ENCODE data around the gene SYT17.

SYT17 gene

GRCh38 chr16:19269098-19269497, 101.1 kb downstream of the SYT17 start:
- DNase-seq: no peak

- DNase-seq: no peak
Observed at GRCh38 chr16:19274165-19274797, 106.2 kb downstream of the SYT17 start.

DNA sequence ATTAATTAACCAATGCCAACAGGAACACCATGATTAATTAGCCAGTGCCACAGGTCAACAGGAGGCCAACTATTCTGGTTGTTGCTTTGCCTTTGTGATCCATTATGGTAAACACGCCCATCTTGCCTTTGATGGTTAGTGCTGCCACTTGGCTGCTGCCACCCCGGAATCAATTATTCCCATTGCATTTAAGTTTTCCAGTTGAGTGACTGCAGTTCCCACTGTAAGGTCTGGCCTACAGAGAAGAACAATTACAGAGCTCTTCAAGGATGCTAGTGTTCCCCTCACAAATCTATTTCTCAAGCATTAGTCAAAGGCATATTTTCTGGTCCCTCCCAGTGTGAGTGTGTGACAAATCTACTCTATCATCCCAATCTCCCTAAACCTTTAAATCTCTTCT, 110.4 kb downstream of the SYT17 start:
- no peak for DNase-seq

DNA sequence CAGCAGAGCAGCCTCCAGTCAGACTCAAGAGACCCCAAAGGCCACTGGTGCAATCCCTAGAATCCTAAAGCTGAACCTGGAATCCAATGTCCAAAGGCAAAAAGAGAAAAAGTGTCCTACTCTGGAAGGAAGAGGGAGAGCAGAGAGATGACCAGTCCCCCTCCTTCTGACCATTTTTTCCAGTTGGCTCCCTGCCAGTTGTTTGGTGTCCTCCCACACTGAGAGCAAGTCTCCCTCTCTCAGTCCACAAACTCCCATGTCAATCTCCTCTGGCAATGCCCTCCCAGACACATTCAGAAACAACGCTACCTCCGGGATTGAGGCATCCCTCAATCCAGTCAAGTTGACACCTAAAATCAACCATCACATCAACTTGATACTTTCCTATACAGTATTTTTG, 113.2 kb downstream of the SYT17 start:
- no peak for DNase-seq

- no peak for DNase-seq
Observed at GRCh38 chr16:19282101-19282500, 114.1 kb downstream of the SYT17 start.

DNA sequence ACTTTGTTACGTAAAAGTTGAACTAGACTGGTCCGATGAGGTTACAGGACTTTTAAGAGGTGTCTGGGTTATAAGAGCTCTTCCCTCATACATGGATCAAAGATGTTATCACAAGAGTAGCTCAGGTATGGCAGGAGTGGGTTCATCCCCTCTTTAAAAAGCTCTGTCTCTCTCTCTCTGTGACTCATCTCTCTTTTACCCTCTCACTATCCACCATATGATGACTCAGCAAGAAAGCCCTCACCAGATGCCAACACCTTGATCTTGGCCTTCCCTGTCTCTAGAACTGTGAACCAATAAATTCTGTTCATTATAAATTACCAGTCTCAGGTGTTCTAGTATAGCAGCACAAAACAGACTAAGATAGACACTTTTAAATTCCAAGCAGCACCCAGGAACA, 115.6 kb downstream of the SYT17 start:
- no peak for DNase-seq

DNA sequence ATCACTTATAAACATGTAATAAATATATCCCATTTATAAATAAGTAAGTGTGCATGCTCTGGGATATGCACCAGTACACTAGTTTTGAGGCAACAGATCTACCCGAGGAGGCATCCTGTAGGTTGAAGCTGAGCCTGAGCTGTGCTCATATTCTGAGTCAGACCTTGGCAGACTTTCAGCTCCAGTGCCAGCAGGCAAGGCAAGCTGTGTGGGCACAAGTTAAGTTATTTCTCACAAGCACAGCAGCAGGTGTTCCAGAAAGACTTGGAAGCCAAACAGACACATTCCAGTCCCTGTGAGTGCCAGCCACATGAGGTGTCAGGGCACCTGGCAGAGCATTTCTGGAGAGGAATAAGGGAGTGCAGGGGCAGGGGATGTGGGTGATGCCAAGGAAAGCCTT, 116.2 kb downstream of the SYT17 start:
- DNase-seq: peak; percentile 11

DNA sequence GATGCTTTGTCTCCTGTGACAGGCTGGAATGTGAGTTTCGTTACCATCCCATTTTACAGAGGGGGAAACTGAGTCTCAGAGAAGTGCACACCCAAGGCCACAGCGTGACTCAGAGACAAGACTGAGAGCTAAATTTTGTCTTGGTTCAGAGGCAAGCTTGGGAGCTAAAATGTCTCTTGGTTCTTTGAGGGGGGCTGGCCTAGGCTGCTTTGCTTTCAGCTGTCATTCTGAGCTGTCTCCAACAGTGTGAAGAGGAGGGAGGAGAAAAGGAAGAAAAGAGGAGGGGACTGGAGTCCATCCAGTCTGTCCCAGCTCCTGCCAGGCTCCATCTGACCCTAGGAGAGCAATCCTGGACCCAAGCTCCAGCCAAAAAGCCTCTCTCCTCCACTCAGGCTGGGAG, 117.4 kb downstream of the SYT17 start, which contains the start of gene CLEC19A:
CLEC19A (plus strand) TSS at position 301 of the 400 bp plus-strand sequence. CDS start 121 bp downstream, outside the sequence.
- no peak for DNase-seq

DNA sequence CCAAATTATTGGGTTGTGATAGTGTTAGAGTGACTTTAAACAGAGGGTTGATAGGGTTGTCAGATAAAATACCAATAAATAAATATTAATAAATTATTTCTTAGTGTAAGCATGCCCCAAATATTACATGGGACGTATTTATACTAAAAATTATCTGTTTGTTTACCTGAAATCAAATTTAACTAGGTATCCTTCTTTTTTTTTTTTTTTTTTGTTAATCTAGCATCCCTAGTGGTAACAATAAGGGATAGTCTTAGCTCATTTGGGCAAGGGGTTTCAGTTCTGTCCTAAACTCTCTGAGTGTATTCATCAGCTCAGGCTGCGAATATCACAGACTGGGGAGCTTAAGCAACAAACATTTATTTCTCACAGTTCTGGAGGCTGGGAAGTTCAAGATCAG, 118.8 kb downstream of the SYT17 start:
- no peak for DNase-seq

- no peak for DNase-seq
Observed at GRCh38 chr16:19287241-19287640, 119.2 kb downstream of the SYT17 start.

DNA sequence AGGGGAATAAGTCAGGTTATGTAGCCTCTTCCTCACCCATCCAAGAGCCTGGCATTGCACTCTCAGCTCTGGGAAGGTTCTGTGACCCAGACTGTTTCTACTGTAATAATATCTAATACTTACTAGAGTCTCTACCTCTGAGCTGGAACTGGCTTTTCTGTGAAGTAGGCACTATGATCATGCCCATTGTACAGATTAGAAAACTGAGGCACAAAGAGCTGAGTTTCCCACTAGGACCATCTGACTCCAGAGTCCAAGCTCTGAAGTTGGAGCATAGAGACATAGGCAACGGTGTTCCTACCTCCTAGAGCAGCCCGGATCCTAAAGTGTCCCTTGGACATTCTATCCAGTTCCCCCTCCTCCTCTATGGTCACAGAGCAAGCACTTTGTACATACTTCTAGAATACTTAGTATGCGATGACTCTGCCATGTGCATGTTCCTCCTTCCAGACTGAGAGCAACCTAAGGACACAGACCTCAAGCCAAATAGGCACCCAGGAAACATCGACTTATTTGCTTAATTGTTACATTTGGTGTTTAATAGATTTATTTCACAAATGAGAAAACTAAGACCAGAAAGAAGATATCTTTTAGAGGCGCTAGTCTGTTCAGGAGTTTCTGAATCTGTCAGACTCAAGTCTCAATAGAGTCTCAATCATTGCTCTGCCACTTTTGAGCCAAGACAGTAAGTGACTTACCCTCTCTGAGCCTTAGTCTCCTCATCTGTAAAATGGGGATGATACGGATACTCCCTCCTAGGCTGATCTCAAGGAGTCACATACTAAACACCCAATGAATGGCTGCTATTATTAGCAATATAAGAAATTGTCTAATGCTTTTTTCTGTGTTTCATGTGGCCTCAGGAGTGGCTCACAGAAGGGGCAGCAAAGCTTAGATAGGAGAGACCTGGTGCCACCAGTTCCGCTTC, 121.1 kb downstream of the SYT17 start:
- no peak for DNase-seq

DNA sequence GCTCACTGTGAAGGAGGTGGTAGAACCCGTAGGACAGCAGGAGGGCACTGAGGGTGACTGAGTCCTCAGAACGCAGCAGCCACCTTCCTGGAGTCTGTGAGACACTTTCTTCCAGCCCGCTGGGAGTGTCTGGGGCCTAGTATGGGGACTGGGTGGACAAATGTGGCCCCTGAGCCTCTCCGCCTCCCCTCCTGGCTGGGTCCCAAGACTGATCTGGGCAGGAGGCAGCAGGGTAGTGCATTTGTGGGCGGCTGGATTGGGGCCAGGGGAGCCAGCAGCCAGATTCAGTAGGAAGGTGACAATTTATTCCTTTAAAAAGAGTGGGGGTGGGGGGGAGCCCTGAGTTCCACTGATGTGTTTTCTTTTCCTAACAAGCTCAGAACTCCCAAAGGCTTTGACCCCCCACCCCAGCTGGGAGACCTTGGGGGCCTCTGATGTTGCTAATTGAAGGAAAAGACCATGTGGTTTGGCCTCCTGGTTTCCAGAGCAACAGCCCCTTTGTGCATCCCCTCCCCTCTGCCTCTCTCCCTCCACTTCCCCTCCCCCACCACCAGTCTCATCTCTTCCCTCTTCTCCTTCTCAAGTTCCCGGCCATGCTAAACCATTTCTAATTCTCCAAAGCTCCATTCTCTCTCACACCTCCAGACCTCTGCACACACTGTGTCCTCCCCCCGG, 121.9 kb downstream of the SYT17 start:
- DNase-seq: no peak

- DNase-seq: no peak
Observed at GRCh38 chr16:19290860-19291259, 122.8 kb downstream of the SYT17 start.

- DNase-seq: no peak
Observed at GRCh38 chr16:19291475-19291874, 123.4 kb downstream of the SYT17 start.

- no peak for DNase-seq
Observed at GRCh38 chr16:19292186-19292585, 124.1 kb downstream of the SYT17 start.

DNA sequence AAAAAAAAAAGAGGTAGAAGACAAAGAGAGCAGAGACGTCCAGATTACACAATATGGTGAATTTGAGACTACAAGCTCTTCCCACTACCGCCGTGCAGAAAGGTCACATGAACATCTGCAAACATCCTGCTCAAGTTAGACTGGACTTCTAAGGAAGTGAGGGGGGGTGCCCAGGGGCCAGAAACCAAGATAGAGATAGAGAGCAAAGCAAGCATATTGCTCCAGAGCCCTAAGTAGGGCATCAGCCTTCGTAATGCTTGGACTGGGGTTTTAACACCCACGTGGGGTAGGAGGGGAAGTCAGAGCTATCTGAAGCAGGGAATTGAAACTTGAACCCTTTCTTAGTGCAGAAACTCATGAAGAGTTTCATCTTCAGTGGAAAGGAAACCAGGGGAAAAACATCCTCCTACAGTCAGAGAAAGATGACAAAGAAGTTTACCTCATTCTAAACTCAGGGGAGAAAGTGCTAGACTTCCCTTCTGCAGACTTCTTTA, 126.2 kb downstream of the SYT17 start:
- peak; percentile 57 for DNase-seq

DNA sequence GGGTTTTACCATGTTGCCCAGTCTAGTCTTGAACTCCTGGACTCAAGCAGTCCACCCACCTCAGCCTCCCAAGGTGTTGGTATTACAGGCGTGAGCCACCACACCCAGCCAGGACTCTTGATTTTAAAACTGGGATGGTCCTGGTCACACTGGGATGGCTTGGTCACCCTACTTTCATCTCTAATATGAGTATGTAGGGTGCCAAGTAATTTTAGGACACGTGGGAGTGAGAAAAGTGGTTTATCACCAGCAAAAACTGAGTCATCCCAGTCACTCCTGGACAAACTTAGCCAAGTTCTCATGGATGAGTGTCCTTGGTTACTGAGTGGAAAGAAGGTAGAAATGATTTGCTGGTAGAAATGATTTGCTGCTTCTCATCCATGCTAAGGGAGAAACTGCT, 127.4 kb downstream of the SYT17 start:
- peak; percentile 13 for DNase-seq

DNA sequence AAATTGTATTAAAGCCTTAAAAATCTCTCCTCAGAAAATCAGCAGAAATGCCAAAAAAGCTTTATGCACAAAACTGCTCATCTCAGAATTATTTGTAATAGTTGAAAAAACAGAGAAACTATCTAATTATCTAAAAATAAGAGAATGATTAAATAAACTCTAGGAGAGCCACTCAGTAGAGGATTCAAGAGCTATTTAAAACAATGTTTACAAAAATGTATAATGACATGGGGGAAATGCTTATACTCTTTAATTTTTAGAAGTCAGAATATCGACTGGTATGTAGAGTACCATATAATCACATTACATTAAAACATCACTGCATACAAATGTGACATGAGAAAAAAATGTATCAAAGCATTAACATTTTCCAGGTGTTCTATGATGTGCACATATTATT, 129.4 kb downstream of the SYT17 start:
- DNase-seq: no peak

DNA sequence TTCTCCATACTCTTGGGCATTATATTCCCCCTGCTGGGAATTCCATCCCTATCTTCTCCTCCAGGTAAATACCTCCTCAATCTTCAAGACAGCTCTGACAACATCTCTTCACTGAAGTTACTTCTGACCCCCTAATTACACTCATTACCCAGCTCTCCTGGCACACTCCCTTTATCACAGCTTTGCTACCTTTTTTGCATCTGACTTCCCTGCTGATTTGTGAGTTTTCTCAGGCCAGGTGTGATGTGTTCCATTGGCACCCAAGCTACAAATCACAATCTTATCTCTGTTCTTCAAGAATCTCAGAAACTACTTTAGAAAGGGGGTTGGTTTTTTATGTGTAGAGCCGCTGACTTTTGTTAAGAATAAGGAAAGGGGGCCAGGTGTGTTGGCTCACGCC, 131.5 kb downstream of the SYT17 start:
- DNase-seq: no peak

DNA sequence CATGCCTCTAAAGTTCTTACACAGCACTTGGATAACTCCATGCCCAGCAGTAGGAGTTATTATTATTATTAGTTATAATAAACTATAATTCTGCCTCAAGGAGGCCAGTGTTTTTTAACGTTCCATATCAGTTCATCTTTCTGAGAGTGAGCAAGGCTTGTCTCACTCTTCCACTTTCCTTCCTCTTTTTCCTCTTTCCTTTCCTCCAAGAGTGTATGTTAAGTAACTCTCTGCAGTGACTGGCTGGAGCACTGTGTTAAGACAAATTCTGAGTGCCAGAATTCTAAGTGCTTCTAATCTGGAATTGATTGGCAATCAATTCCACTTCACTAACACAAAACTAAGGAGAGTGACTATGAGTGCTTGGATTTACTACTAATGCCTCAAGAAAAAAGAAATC, 133.9 kb downstream of the SYT17 start:
- no peak for DNase-seq

GRCh38 chr16:19304750-19305149, 136.7 kb downstream of the SYT17 start:
- no peak for DNase-seq

GRCh38 chr16:19305443-19305842, 137.4 kb downstream of the SYT17 start:
- DNase-seq: no peak

GRCh38 chr16:19307587-19308241, 139.7 kb downstream of the SYT17 start:
- no peak for DNase-seq
